HFFc6 (cell line): ENCODE data around the gene THOC1. TPM values are rescaled to one million over a fixed set of nuclear protein-coding genes. Genes with fewer than 3 reads are reported as not detected.

Source experiments
- DNase-seq: peaks from one replicate; pipeline ENCODE4 v3.0.0-alpha.2; 2018
- H3K27ac Mint-ChIP-seq: 2 replicates; pipeline ENCODE4 v1.8.0; 2020; ENCODE audit warnings: mild to moderate bottlenecking, mixed read lengths
- H3K27me3 Mint-ChIP-seq: 2 replicates; pipeline ENCODE4 v1.8.0; 2021; ENCODE audit warnings: mild to moderate bottlenecking, moderate library complexity, mixed read lengths; ENCODE audit not compliant: insufficient read depth
- H3K36me3 Mint-ChIP-seq: 2 replicates; pipeline ENCODE4 v1.8.0; 2021; ENCODE audit warnings: low read depth, mixed read lengths
- H3K4me1 Mint-ChIP-seq: 2 replicates; pipeline ENCODE4 v1.8.0; 2020; ENCODE audit warnings: low read depth, mixed read lengths
- H3K4me3 Mint-ChIP-seq: 2 replicates; pipeline ENCODE4 v1.8.0; 2020; ENCODE audit warnings: mild to moderate bottlenecking, moderate library complexity, mixed read lengths
- H3K9me3 Mint-ChIP-seq: 2 replicates; pipeline ENCODE4 v1.8.0; 2020; ENCODE audit warnings: mild to moderate bottlenecking, mixed read lengths
- total RNA-seq, 6 experiments: library from RNA; stranded (reverse); fragmentation: NEBNext Ultra II Directional; extraction: Animal tissue kit (Norgen Biotek cat#: 25700); gene quantifications; 2 replicates in 1 of 6; 3 replicates in 5 of 6; pipeline ENCODE4 v1.2.3, GENCODE V29; 2021
- TF ChIP-seq, protein P1 (sequence below): fragments of 200-600 bp; sonication (generic); IDR thresholded peaks from 2 replicates; pipeline ENCODE4 v1.5.0; 2021; ENCODE audit warnings: antibody characterized with exemption, mild to moderate bottlenecking

Gene THOC1
- total RNA-seq, 6 experiments from 2014 or later = 12.9 to 18.5 (median 16.4) TPM

DNA sequence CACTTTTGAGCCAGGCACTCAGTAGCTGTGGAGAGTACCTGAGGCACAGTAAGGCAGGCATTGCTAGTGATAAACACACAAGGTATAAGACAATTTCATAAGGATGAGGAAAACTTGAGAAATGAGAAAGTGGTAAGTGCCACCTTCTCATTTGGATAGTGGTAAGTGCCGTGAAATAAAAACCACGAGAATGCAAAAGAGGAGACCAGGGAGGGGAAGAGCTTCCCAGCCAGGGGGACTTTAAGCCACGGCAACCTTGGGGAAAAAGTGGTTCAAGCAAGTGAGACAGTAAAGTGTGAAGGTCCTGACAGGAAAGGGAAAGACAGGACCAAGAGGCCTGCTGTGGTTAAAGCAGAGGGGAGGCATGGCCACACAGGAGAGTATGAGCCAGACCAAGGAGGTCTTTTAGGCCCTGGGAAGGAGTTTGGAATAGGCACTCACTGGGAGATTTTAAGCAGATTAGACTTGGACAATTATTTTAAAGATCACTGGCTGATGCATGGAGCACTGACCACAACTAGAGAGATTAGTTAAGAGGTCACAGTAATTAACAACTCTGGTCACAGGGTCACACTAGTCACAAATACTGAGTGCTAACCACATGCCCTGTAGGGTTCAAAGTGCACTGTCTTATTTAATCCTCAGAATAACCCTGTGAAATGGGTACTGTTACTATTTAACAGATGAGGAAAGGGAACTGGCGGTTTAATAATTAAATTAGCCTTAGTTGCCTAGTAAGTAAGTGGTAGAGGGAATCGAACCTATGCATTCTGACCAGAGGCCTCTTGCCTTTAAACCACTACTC, 50.1 kb downstream of the THOC1 start:
- H3K36me3 Mint-ChIP-seq = peaks cover 42% of the 10 kb centered on the region
- no peaks in the 10 kb centered on the region for H3K27me3 Mint-ChIP-seq
- no peaks in the 10 kb centered on the region for H3K4me1 Mint-ChIP-seq
- H3K9me3 Mint-ChIP-seq = no peaks in the 10 kb centered on the region
- peak overlapping the region; percentile 12 for H3K27ac Mint-ChIP-seq
- TF ChIP-seq, protein P1, sequence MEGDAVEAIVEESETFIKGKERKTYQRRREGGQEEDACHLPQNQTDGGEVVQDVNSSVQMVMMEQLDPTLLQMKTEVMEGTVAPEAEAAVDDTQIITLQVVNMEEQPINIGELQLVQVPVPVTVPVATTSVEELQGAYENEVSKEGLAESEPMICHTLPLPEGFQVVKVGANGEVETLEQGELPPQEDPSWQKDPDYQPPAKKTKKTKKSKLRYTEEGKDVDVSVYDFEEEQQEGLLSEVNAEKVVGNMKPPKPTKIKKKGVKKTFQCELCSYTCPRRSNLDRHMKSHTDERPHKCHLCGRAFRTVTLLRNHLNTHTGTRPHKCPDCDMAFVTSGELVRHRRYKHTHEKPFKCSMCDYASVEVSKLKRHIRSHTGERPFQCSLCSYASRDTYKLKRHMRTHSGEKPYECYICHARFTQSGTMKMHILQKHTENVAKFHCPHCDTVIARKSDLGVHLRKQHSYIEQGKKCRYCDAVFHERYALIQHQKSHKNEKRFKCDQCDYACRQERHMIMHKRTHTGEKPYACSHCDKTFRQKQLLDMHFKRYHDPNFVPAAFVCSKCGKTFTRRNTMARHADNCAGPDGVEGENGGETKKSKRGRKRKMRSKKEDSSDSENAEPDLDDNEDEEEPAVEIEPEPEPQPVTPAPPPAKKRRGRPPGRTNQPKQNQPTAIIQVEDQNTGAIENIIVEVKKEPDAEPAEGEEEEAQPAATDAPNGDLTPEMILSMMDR = no peak
- no peak overlapping the region for H3K4me3 Mint-ChIP-seq
- DNase-seq = no peak

DNA sequence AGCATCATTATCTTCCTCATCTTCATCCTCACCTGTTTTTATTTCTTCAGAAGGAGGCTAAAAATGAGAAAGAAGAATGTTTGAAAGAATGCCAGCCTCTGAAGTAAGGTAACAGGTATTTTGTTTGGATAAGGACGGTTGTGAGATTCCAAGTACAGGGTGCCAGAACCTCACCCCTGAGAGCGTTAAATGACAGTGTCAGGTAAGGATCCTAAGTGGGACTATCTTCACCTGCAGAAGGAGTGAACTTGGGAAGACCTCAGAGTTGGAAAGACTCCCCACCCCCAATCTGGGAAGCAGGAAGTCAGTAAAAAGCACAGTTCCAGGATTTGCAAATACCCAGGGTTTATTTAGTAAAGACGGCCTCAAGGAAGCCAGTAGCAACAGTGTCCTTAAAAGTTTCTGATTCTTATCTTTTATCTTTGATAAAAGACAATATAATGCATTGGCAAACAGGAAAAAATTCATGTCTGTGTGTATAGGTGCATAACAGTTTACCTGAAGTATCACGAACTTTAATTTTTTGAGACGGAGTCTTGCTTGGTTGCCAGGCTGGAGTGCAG, 52.3 kb downstream of the THOC1 start:
- no peaks in the 10 kb centered on the region for H3K9me3 Mint-ChIP-seq
- peaks cover 49% of the 10 kb centered on the region for H3K36me3 Mint-ChIP-seq
- no peaks in the 10 kb centered on the region for H3K27me3 Mint-ChIP-seq
- H3K27ac Mint-ChIP-seq = no peak overlapping the region
- H3K4me1 Mint-ChIP-seq = no peaks in the 10 kb centered on the region
- TF ChIP-seq, protein P1 = no peak
- DNase-seq = no peak
- no peak overlapping the region for H3K4me3 Mint-ChIP-seq

DNA sequence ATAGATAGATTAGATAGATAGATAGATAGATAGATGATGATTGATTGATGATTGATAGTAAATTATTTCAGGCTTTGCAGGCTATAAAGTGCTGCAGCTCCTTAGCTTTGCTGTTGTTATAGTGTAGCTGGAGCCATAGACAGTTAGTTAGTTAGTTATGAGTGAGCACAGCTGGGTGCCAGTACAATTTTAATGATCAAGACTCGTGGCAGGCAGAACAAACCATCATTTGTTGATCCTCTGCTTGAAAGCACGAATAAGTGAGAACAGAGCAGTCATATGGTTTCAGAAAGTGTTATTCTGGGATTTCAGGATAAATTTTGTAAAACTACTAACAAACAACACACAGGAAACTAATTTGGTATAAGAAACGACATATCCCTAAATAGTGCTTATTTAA, 53.9 kb downstream of the THOC1 start:
- H3K27ac Mint-ChIP-seq = no peak overlapping the region
- TF ChIP-seq, protein P1 = no peak
- DNase-seq = no peak
- H3K4me3 Mint-ChIP-seq = no peak overlapping the region
- H3K4me1 Mint-ChIP-seq = no peaks in the 10 kb centered on the region
- H3K36me3 Mint-ChIP-seq = peaks cover 49% of the 10 kb centered on the region
- H3K27me3 Mint-ChIP-seq = no peaks in the 10 kb centered on the region
- H3K9me3 Mint-ChIP-seq = no peaks in the 10 kb centered on the region

DNA sequence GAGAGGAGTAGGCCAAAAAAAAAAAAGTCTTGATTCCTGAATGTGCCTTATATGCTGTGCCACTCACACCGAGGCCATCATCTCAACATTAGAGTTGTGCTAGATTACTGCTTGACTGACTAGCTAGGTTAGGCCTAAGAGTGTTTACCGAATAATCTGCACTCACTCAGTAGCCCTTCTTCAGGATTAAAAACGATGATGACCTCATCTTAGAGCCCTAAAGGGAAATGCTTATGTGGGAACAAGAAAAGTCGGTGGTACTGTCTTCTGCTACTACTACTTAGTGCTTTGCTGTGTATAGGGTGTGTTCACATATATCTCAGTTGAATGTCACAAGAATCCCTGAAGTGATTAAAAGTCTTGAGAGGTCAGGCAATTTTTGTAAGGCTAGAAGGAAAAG, 54.3 kb downstream of the THOC1 start:
- Mint-ChIP-seq H3K4me1 (no peaks in the 10 kb centered on the region), H3K36me3 (peaks cover 48% of the 10 kb centered on the region), H3K4me3 (no peak overlapping the region), H3K27me3 (no peaks in the 10 kb centered on the region), H3K27ac (no peak overlapping the region), H3K9me3 (no peaks in the 10 kb centered on the region)
- no peak for DNase-seq
- TF ChIP-seq, protein P1 = no peak

DNA sequence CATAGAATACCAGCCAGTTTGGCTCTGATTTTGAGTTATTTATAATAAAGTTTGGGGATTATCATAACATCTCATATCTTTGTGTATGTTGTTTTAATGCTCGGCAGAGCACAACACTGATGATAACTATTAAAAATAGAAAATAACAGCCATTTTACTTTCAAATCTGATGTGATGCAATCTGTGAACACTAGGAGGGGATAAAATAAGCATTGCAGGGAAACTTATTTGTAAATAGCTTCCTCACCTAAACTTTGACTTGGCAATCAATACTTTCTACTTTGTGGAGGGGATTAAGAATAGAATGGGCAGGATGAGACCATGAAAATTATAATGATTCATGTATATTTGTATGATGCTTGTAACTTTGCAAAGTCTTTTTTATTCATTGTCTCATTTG, 55.1 kb downstream of the THOC1 start:
- Mint-ChIP-seq H3K4me1 (no peaks in the 10 kb centered on the region), H3K27ac (peak overlapping the region; percentile 37; the same call in 1 of the 2 replicates), H3K36me3 (peaks cover 47% of the 10 kb centered on the region), H3K27me3 (no peaks in the 10 kb centered on the region), H3K4me3 (no peak overlapping the region), H3K9me3 (no peaks in the 10 kb centered on the region)
- DNase-seq = no peak
- TF ChIP-seq, protein P1 = peak; percentile 66
